ENCODE data around the gene LYRM4. TPM values are rescaled to one million over a fixed set of nuclear protein-coding genes. Genes with fewer than 3 reads are reported as not detected.

LYRM4 gene
- total and polyA plus RNA-seq, 8 donors: 8.7 to 14.9 (median 12.6) TPM

GRCh38 chr6:5081182-5081581, 179.6 kb downstream of the LYRM4 start:
- Histone ChIP-seq H3K27ac (no peak overlapping the region), H3K4me1 (peaks cover 0 to 2% (median 0%) of the 10 kb centered on the region in 3 donors), H3K9me3 (no peaks in the 10 kb centered on the region), H3K36me3 (no peaks in the 10 kb centered on the region), H3K27me3 (peaks cover 0 to under 1% (median 0%) of the 10 kb centered on the region in 4 donors), H3K4me3 (no peak overlapping the region)
- ATAC-seq (no peak), FAIRE-seq (no peak), DNase-seq (no peak)
- no peak for TF ChIP-seq CTCF (IDR thresholded peaks at IDR 0.05)
- 68 to 75% methylated on average over 3 of the region's 3 CpGs for WGBS, 2 donors
- intact Hi-C loops (cut with DNase I): no loop called here

GRCh38 chr6:5080574-5080973, 180.2 kb downstream of the LYRM4 start:
- no peak for DNase-seq
- Histone ChIP-seq H3K36me3 (no peaks in the 10 kb centered on the region), H3K9me3 (no peaks in the 10 kb centered on the region), H3K27me3 (no peaks in the 10 kb centered on the region), H3K27ac (no peak overlapping the region), H3K4me1 (no peaks in the 10 kb centered on the region), H3K4me3 (no peak overlapping the region)
- no peak for TF ChIP-seq CTCF (IDR thresholded peaks at IDR 0.05)
- WGBS, 2 donors: 69 to 79% methylated on average over 3 of the region's 3 CpGs
- ATAC-seq: no peak
- intact Hi-C loops (cut with DNase I): no loop called here
- FAIRE-seq: no peak

GRCh38 chr6:5079692-5080091, 181.1 kb downstream of the LYRM4 start:
- DNase-seq (no peak), FAIRE-seq (no peak), ATAC-seq (no peak)
- Histone ChIP-seq H3K9me3 (no peaks in the 10 kb centered on the region), H3K4me3 (no peak overlapping the region), H3K4me1 (no peaks in the 10 kb centered on the region), H3K27ac (no peak overlapping the region), H3K27me3 (no peaks in the 10 kb centered on the region), H3K36me3 (no peaks in the 10 kb centered on the region)
- no peak for TF ChIP-seq CTCF (IDR thresholded peaks at IDR 0.05)
- intact Hi-C loops (cut with DNase I): no loop called here
- 78 to 80% methylated on average over 2 of the region's 2 CpGs for WGBS, 2 donors

- no peak for ATAC-seq
- Histone ChIP-seq H3K36me3 (no peaks in the 10 kb centered on the region), H3K4me1 (no peaks in the 10 kb centered on the region), H3K4me3 (no peak overlapping the region), H3K27ac (no peak overlapping the region), H3K27me3 (no peaks in the 10 kb centered on the region), H3K9me3 (no peaks in the 10 kb centered on the region)
- TF ChIP-seq CTCF (IDR thresholded peaks at IDR 0.05): no peak
- WGBS, 2 donors: 64 to 66% methylated on average over 5 of the region's 5 CpGs
- intact Hi-C loops (cut with DNase I): no loop called here
- DNase-seq: no peak
- FAIRE-seq: no peak
Observed at GRCh38 chr6:5078121-5078669, 182.6 kb downstream of the LYRM4 start.

GRCh38 chr6:5076931-5077330, 183.8 kb downstream of the LYRM4 start:
- no peaks in the 10 kb centered on the region for H3K27me3 ChIP-seq
- no peak for DNase-seq
- ATAC-seq: no peak
- no peaks in the 10 kb centered on the region for H3K36me3 ChIP-seq
- no peak overlapping the region for H3K4me3 ChIP-seq
- no peak for FAIRE-seq
- WGBS, 2 donors: 84 to 88% methylated on average over 11 of the region's 11 CpGs
- no peak for TF ChIP-seq CTCF (IDR thresholded peaks at IDR 0.05)
- intact Hi-C loops (cut with DNase I): no loop called here
- H3K27ac ChIP-seq: no peak overlapping the region
- H3K4me1 ChIP-seq: no peaks in the 10 kb centered on the region
- H3K9me3 ChIP-seq: no peaks in the 10 kb centered on the region
